T-helper 2 cell treated with Interferon-gamma antibody and Interleukin-4, amounts not matched to agents 100 ng/mL and 5 ng/mL, for 36 hours (primary cell): Measurements from ENCODE around the gene ATP11A. TPM values are rescaled to one million over a fixed set of nuclear protein-coding genes. Genes with fewer than 3 reads are reported as not detected.

Source experiments
- intact Hi-C: fragments of 100-400 bp; cut with micrococcal nuclease; formaldehyde crosslinking; loops from one replicate; pipeline ENCODE4 v1.15.1; 2023
- total RNA-seq: library from RNA; stranded (reverse); gene quantifications from 2 replicates; pipeline ENCODE4 v1.2.3, GENCODE V29; 2022

The ATP11A gene
- total RNA-seq, 1 donor from 2014 or later = 64.2 TPM

GRCh38 chr13:112813552-112813951, 123.7 kb downstream of the ATP11A start:
- intact Hi-C loops = no loop called here

DNA sequence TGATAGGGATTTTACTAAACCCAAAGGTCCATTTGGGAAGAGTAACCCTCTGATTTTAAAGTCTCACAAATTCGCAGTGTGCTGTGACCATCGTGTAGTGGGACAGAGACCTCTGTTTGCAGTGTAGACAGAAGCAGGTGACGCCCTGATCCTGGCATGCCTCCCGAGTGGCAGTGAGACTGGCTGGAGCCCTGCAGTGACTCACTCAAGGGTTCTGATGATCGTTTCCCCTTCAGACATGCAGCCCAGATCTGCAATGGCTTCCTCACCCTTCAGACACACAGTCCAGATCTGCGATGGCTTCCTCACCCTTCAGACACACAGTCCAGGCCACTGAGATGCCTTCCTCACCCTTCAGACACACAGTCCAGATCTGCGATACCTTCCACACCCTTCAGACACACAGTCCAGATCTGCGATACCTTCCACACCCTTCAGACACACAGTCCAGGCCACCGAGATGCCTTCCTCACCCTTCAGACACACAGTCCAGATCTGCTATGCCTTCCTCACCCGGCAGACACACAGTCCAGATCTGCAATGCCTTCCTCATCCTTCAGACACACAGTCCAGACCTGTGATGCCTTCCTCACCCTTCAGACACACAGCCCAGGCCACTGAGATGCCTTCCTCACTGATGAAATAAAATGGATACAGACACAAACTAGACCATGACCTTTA, 125.2 kb downstream of the ATP11A start:
- intact Hi-C loops = no loop called here

- intact Hi-C loops = no loop called here
These were observed 126.0 kb downstream of the ATP11A start for GRCh38 chr13:112815871-112816270.

DNA sequence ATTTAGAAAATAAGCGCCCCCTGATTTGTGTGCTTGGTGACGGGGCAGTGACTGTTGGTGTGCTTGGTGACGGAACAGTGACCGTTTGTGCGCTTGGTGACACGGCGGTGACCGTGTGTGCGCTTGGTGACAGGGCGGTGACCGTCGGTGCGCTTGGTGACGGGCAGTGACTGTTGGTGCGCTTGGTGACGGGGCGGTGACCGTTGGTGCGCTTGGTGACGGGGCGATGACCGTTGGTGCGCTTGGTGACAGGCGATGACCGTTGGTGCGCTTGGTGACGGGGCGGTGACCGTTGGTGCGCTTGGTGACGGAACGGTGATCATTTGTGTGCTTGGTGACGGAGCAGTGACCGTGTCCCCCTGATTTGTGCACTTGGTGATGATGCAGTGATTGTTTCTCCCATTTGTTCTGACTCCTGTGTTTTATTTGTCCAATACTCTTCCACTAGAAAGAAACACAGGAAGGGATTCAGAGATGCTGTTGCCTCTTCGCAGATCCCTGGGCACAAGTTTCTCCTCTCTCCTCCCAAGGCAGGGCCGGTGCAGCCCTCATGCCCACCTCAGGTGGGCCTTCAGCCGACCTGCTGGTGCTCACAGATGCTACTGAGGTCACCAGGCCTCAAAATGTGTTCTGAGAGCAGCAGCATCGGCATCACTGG, 128.3 kb downstream of the ATP11A start:
- intact Hi-C loops = no loop called here

GRCh38 chr13:112818698-112819045, 128.8 kb downstream of the ATP11A start:
- intact Hi-C loops = no loop called here

- intact Hi-C loops = no loop called here
These were observed 129.3 kb downstream of the ATP11A start for GRCh38 chr13:112819111-112819510.

- intact Hi-C loops = no loop called here
These were observed 130.0 kb downstream of the ATP11A start for GRCh38 chr13:112819816-112820215.

GRCh38 chr13:112820318-112820717, 130.5 kb downstream of the ATP11A start:
- intact Hi-C loops = no loop called here

- intact Hi-C loops = no loop called here
These were observed 131.7 kb downstream of the ATP11A start for GRCh38 chr13:112821340-112822055.

- intact Hi-C loops = no loop called here
These were observed 133.0 kb downstream of the ATP11A start for GRCh38 chr13:112822851-112823250.

- intact Hi-C loops = no loop called here
These were observed 134.6 kb downstream of the ATP11A start for GRCh38 chr13:112824429-112824828.

GRCh38 chr13:112825071-112825470, 135.2 kb downstream of the ATP11A start:
- intact Hi-C loops = no loop called here

DNA sequence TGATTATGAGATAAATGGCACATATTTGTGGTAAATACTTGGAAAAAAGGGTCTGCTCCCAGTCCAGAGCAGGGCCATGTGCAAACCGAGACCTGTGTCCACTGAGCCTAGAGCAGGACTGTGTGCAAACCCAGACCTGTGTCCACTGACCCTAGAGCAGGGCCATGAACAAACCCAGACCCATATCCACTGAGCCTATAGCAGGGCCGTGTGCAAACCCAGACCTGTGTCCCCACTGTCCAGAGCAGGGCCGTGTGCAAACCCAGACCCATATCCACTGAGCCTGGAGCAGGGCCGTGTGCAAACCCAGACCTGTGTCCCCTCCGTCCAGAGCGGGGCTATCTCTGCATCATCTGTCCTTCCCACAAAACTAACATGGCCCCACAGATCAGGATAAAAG, 136.0 kb downstream of the ATP11A start:
- intact Hi-C loops = no loop called here

DNA sequence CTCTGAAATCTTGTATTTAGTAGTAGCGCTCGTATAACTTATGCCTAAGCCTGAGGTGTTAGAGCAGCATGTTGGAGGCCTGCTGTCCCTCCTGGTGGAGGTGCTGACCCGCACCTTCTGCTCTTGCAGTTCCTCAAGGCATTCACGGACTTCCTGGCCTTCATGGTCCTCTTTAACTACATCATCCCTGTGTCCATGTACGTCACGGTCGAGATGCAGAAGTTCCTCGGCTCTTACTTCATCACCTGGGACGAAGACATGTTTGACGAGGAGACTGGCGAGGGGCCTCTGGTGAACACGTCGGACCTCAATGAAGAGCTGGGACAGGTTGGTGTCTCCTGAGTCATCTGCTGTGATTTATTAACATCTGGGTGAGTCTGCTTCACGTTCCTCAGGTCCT, 136.7 kb downstream of the ATP11A start:
- intact Hi-C loops = no loop called here

DNA sequence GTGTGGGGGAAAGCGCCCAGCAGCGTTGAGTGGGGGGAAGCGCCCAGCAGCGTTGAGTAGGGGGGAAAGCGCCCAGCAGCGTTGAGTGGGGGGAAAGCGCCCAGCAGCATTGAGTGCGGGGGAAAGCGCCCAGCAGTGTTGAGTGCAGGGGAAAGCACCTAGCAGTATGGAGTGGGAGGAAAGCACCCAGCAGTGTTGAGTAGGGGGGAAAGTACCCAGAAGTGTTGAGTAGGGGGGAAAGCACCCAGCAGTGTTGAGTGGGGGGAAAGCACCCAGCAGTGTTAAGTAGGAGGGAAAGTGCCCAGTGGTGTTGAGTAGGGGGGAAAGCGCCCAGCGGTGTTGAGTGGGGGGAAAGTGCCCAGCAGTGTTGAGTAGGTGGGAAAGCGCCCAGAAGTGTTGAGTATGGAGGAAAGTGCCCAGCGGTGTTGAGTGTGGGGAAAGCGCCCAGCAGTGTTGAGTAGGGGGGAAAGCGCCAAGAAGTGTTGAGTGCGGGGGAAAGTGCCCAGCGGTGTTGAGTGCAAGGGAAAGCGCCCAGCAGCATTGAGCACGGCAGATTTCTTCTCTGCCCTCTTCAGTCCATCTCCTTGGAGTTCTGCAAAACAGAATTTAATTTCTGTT, 138.4 kb downstream of the ATP11A start:
- intact Hi-C loops = no loop called here

DNA sequence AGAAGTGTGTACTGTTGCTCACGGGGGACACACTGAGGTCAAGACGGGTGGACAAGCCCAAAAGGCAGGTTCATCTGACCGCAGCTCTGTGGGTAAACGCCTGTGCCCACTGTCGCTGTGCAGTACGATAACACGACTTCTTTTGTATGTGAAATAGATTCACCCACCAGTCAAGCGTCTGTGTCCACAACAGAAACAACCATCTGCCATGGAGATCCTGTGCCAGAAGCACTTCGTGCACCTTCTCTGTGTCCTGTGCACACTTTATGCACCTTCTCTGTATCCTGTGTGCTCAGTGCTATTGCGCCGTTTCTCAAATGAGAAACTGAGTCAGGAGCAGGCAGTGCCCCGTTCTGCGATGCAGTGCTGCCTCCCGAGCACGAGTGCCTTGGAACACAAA, 138.9 kb downstream of the ATP11A start:
- intact Hi-C loops = no loop called here

DNA sequence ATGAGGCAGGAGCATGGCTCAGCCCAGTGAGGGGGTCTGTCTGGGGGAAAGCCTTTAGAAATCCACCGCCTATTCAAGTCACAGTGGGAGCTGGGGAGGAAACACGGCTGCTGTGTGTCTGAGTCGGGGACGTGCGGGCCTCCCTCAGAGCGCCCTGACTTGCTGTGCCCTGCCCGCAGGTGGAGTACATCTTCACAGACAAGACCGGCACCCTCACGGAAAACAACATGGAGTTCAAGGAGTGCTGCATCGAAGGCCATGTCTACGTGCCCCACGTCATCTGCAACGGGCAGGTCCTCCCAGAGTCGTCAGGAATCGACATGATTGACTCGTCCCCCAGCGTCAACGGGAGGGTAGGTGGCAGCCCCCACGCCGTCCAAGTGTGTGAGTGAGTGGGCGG, 141.4 kb downstream of the ATP11A start:
- intact Hi-C loops = no loop called here

GRCh38 chr13:112831801-112832200, 142.0 kb downstream of the ATP11A start:
- intact Hi-C loops = no loop called here

GRCh38 chr13:112832811-112833210, 143.0 kb downstream of the ATP11A start:
- intact Hi-C loops = no loop called here

DNA sequence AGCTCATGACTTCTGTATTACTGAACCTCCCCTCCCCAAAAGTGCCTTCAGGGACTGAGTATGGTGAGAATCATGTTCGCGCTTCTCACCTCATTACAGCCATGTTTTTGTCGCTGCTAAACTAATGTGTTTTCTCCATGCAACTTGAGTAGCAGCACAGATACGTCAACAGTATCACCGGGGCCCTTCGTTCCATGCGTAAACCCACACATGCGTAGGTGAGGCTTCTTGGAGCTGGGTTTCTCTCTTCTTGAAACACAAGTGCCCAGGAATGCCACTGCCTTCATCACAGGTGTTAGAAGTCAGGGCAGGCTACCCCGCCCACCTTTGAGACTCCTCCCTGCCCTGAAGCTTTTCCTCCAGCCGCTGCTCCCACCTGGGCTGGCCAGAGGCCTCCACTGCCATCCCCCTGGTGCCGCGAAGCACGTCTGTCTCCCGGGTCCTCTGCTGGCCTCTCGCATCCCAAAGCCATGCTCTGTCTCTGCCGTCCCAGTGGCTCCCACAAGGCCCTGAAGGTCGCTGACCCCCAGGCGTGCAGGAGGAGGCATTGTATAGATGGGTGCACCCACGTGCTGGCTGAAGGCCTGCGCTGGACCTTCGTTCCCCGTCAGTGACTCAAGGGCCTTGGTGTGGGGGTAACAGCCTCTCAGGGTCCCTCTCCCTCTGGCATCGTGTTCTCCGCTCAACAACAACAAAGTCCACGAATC, 143.9 kb downstream of the ATP11A start:
- intact Hi-C loops = no loop called here

DNA sequence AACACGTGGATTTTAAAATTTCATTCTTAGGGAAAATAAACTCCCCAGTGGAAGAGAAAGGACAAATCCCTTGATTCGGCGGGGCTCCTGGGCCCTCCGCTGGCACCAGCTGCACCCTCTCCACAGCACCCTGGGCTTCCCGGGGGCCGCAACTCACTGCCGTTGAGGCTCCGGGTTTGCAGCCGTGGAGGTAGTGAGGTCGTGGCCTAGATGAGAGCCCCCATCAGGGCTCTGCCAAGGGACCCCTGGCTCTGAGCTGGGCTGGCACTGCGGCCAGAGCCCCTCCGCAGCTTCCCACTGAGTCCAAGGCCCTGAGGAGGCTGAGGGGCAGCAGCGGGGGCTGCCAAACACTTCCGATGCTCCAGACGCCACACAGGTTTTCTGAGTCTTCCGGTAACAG, 145.5 kb downstream of the ATP11A start:
- intact Hi-C loops = no loop called here

DNA sequence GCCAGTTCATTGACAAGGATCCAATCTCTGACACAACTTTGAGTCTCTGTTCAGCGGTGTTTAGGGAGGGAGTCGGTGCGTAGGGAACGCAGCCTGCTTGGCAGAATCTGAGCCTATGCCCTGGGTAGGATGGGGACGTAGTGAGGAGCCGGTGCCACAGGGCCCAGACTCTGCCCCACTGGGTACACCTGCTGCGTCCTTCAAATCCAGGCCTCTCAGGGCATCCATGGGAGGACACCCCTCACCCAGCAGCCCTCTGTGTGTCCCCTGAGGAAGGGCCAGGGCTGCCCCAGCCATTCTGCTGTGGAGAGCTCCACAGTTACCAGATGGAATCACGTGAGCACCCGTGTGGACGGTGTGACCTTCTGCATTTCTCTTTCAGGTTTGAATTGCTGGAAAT, 146.0 kb downstream of the ATP11A start:
- intact Hi-C loops = no loop called here
